ENCODE results near the gene CKM.
"Not testable (repeated sequence)": the region's sequence is repeated elsewhere in the genome, so short reads cannot be mapped to it uniquely, and the experiment has no call there.

The CKM gene

DNA sequence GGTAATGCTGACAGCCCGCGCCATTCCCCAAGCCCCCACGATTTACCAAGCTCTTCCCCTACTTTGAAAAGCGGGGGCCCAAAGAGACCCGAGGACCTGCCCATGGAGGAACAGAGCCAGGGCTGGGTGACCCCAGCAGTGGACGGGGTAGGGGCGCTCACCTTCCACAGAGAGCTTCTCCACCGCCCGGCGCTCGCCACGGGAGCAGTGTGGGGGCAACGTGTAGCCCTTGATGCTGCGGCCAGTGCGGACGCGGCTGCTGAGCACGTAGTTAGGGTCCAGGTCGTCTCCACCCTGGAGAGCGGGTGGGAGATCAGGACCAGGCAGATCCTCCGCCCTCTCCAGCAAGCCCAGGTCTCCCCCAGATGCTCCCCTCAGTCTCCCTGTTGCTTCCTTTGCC is 7.4 kb downstream of the CKM start:
- DNase-seq: no peak

DNA sequence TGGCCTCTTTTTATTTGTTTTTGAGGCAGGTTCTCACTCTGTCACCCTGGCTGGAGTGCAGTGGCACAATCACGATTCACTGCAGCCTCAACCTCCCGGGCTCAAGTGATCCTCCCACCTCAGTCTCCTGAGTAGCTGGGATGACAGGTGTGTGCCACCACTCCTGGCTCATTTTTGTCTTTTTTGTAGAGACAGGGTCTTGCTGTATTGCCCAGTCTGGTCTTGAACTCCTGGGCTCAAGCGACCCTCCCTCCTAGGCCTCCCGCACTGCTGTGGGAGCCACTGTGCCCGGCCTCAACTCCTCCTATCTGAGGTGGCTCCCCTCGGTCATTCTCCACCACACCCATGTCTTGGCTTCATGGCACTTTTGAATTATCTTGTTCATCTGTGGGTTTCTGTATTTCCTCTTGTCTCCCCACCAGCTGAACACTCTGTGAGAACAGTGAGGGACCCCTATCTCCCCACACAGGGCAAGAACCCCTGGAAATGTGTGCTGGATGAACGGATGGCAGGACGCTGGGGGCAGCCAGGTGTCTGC is 7.9 kb downstream of the CKM start:
- no peak for DNase-seq

GRCh38 chr19:45312285-45312684 is 10.4 kb downstream of the CKM start:
- not testable (repeated sequence) for DNase-seq

DNA sequence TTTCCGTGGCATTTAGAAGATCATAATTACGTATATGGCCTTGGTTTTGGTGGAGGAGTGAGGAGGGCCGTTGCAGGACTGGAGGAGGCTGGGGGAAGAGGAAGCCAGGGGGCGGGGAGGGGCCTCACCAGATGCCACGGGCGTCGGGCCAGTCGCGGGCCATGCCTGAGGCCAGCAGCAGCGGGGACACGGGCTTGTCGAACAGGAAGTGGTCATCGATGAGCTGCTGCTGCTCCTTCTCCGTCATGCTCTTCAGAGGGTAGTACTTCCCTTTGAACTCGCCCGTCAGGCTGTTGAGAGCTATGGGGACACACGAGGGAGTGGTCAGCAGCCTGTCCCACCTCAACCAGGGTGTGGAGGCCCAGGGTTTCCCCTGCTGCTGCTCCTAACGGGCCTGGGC is 11.1 kb downstream of the CKM start:
- DNase-seq: no peak

- not testable (repeated sequence) for DNase-seq
Measured at GRCh38 chr19:45309322-45309721, 13.4 kb downstream of the CKM start.

DNA sequence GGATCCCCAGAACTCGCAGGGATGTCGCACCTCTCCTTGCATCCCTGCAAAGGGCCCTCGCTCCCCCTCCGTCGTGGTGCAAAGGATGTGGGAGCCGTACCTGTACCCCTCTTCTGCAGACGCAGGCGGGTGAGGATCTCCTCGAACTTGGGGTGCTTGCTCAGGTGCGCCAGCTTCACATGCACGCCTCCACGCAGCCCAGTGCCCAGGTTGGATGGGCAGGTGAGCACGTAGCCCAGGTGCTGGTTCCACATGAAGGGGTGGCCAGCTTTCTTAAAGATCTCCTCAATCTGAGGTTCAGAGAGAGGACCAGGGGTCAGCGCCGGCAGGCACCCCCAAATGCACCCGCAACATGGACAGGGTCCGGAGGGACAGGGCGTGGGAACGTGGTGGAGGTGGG is 15.3 kb downstream of the CKM start:
- DNase-seq: no peak

- peak in 1 of 2 experiments; percentile 25 for DNase-seq
Measured at GRCh38 chr19:45306518-45307027, 16.1 kb downstream of the CKM start.

DNA sequence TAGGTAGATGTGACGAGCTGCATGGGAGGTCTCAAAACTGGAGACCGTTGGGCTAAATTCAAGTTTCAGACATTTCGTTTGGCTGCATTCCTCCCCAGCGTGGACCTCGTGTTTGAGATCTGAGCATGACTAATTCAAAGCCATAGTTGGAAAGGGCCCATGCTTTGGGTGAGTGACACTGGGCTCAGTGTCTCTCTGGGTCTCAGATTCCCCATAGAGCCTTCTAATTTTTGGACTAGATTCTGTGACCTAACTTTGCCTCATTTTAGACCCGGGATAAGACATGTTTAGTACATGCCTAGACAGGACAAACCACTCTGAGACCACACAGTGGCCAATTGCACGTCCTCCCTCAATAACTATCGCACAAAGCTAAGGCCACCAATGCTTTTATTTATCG is 16.6 kb downstream of the CKM start:
- no peak for DNase-seq

DNA sequence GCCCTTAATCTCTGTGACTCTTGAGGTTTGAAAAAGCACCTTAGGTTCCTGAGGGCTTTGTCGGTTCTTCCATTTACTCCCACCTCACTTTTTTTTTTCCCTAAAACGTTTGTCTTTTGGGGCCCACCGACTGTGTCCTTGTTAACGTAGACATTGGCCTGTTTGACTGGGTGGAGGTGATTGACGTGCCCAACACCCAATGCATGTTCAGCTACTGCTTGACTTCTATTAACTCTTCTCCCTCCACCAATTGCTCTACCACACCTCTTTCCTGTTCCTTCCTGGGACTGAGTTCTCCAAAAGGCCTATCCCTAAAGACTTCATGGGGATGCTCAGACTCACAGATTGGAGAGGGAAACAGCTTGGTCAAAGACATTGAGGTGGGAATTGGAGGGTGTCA is 17.3 kb downstream of the CKM start:
- no peak for DNase-seq

GRCh38 chr19:45305007-45305406 is 17.7 kb downstream of the CKM start:
- DNase-seq: no peak

GRCh38 chr19:45304141-45304926 is 18.3 kb downstream of the CKM start:
- no peak for DNase-seq

GRCh38 chr19:45303269-45304060 is 19.2 kb downstream of the CKM start:
- no peak for DNase-seq

- no peak for DNase-seq
Measured at GRCh38 chr19:45302416-45302815, 20.3 kb downstream of the CKM start.

DNA sequence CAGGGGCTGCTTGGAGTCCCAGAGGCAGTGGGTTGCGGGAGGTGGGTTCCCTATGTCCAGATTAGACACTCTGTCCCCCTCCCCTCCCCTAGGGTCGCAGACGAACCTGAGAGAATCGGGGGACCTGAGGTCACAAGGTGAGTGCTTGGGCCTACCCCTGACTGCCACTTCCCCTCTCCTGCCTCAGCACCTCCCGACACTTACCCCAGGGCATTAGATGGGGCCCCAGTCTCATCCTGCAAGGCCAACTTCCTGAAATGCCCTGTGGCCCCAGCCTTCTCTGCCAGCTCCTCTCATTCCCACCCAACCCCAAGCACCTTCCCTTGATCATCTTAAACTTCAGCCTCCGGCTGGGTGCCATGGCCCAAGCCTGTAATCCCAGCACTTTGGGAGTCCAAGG is 23.0 kb downstream of the CKM start:
- DNase-seq: no peak

DNA sequence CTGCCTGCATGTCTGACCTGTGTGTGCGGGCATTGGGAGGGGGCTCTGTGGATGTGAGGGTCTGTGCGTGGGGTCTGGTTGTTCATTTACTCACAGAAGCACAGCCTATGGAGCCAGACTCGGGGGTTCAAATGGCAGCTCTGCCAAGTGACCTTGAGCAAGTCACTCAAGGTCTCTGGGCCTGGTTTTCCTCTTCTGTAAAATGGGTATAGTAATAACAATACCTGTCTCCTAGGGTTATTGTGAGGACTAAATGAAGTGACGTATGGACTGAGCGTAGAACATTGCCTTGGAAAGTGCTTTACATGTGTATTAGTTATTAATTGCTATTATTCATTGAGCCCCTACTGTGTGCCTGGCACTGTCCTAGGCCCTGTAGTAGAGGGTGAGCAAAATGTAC is 24.4 kb downstream of the CKM start:
- no peak for DNase-seq

DNA sequence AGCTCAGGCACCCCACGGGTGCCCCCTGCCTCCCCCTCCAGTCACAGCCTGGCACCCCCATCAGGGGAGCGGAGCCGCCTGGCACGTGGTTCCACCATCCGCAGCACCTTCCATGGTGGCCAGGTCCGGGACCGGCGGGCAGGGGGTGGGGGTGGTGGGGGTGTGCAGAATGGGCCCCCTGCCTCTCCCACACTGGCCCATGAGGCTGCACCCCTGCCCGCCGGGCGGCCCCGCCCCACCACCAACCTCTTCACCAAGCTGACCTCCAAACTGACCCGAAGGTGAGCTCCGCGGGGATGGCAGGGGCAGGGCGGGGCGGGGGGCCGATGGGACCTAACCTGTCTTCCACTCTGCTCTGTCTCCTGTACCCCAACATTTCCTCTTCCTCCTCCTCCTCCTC is 25.0 kb downstream of the CKM start:
- no peak for DNase-seq

DNA sequence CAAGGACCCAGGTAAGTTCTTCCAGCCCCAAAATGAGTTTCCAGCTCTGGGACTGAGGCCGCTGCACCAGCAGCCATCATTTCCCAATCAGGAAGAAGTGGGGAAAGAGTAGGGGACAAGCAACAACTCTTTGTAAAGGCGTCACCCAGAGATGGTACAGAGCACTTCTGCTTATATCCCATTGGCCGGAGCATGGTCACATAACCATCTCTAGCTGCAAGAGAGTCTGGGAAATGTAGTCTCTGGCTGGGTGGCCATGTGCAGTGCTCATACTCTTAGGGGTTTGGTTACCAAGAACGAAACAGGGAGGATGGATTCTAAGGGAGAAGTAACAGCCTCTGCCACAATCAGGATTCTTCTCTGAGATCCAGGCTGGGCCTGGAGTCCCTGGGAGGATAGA is 26.3 kb downstream of the CKM start:
- no peak for DNase-seq

DNA sequence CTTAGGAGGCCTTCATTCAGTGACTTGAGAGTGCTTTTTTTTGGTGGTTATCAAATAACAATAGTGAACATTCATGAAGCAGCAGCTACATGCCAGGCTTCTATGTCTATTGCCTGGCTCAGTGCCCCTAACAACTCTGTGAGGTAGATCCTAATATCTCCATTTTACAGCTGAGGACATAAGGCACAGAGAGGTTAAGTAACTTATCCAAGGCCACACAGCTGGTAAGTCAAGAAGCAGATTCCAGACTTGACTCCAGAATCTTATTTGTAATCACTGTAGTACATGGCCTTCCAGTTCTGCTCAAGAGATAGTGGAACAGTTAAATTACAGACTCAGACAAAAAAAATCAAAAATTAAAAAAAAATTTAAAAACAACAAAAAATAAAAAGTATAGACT is 26.8 kb downstream of the CKM start:
- DNase-seq: no peak

GRCh38 chr19:45294291-45295029 is 28.2 kb downstream of the CKM start:
- DNase-seq: no peak

GRCh38 chr19:45293682-45294081 is 29.0 kb downstream of the CKM start:
- no peak for DNase-seq

DNA sequence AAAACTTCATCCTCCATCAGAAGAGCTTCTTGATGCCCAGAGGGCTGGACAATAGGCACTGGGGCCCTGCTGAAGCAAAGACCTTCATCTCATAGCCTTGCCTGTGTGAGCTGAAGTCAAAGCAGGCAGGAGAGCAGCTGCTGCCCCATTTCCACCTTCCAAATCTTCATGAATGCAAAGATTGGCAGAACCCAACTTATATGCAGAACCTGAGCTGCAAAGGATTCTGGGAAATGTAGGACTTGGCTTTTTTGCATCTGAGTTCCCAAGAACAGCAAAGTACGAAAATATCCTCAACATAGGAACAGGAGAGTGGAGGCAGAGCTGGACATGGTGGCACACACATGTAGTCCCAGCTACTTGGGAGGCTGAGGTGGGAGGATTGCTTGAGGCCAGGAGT is 30.8 kb downstream of the CKM start:
- no peak for DNase-seq

- no peak for DNase-seq
Measured at GRCh38 chr19:45290381-45290931, 32.2 kb downstream of the CKM start.
